Esophagus squamous epithelium (tissue), 5 donors: ENCODE results near the gene SENP7. TPM values are rescaled to one million over a fixed set of nuclear protein-coding genes. Genes with fewer than 3 reads are reported as not detected.
A peak's percentile ranks its signal among the peaks of the same experiment; 100 is the strongest.

Source experiments
- DNase-seq: peaks from one replicate; lab custom pipeline; 2025; lab: John Stamatoyannopoulos, UW
- H3K27ac ChIP-seq, 4 donors: fragments of 200-600 bp; sonication (generic); one replicate each; pipeline ENCODE4 v1.5.1; 2016 to 2019; ENCODE audit warnings: mild to moderate bottlenecking in 1 of 4
- H3K27me3 ChIP-seq, 4 donors: fragments of 200-600 bp; sonication (generic); 1 replicate in 3 of 4; 2 replicates in 1 of 4; pipeline versions ENCODE4 v1.5.1 to v1.6.0; 2017 to 2021; ENCODE audit warnings: antibody characterized with exemption in 1 of 4
- H3K36me3 ChIP-seq, 3 donors: fragments of 200-600 bp; sonication (generic); one replicate each; pipeline ENCODE4 v1.5.1; 2016 to 2019
- H3K4me1 ChIP-seq, 3 donors: fragments of 200-600 bp; sonication (generic); one replicate each; pipeline ENCODE4 v1.5.1; 2017 to 2019
- H3K4me3 ChIP-seq, 4 donors: fragments of 200-600 bp; sonication (generic); 1 replicate in 3 of 4; 2 replicates in 1 of 4; pipeline ENCODE4 v1.5.1; 2016 to 2019; ENCODE audit warnings: mild to moderate bottlenecking in 2 of 4, moderate library complexity in 1 of 4
- H3K9me3 ChIP-seq, 3 donors: fragments of 200-600 bp; sonication (generic); one replicate each; pipeline ENCODE4 v1.5.1; 2016 to 2019
- POLR2A ChIP-seq, 4 donors: fragments of 450-650 bp; IDR thresholded peaks; one replicate each; pipeline ENCODE4 v1.6.1; 2017; ENCODE audit warnings: antibody characterized with exemption in 4 of 4, mild to moderate bottlenecking in 4 of 4, moderate library complexity in 3 of 4
- WGBS, 2 donors: methylation state at CpG; one replicate each; pipeline ENCODE4 v1.1.5; 2018; 5-methylcytosine and 5-hydroxymethylcytosine counted together
- intact Hi-C: fragments of 100-400 bp; cut with DNase I; formaldehyde crosslinking; loops from one replicate; pipeline ENCODE4 v1.15.0; 2022
- total RNA-seq, 4 donors: library from RNA; depleted of rRNA; stranded (reverse); fragments of >200 nt; gene quantifications; one replicate each; pipeline ENCODE4 v1.1.0, GENCODE V29; 2016
- TF ChIP-seq, protein P1 (sequence below), 6 experiments: fragments of 450-650 bp in 4 of 6; fragments of 200-600 bp in 2 of 6; sonication (generic) in 2 of 6; IDR thresholded peaks; one replicate each; pipeline ENCODE4 v1.5.1; 2016 to 2019; ENCODE audit warnings: antibody characterized with exemption in 6 of 6, mild to moderate bottlenecking in 4 of 6, moderate library complexity in 4 of 6
- donor health status: DM: yes; HTN: yes; CAD: no.

Gene SENP7
- total RNA-seq, 4 donors from 2014 or later: 6.0 to 18.9 (median 9.5) TPM

DNA sequence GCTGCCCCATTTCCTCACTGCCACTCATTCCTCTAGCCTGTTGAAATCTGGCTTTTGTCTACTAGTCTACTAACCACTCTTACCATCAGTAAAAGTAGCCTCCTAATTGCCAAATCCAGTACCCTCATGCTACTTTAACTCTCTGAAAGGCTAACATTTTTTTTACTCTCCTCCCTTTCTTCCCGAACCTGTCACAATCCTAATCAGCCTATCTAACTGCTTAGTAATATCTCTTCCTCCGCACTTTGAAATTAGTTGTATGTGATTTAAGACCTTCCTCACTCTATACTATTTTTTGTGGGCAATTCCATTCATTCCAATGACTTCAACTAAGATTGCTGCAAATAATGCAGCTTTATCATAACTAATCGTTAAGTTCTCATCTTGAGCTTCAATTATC, 3.7 kb downstream of the SENP7 start:
- intact Hi-C loops: no loop called here
- no peak overlapping the region for H3K27ac ChIP-seq
- H3K27me3 ChIP-seq: no peaks in the 10 kb centered on the region
- WGBS, 2 donors: 82 to 84% methylated on average over 3 of the region's 3 CpGs
- H3K36me3 ChIP-seq: no peaks in the 10 kb centered on the region
- H3K9me3 ChIP-seq: no peaks in the 10 kb centered on the region
- TF ChIP-seq, protein P1, sequence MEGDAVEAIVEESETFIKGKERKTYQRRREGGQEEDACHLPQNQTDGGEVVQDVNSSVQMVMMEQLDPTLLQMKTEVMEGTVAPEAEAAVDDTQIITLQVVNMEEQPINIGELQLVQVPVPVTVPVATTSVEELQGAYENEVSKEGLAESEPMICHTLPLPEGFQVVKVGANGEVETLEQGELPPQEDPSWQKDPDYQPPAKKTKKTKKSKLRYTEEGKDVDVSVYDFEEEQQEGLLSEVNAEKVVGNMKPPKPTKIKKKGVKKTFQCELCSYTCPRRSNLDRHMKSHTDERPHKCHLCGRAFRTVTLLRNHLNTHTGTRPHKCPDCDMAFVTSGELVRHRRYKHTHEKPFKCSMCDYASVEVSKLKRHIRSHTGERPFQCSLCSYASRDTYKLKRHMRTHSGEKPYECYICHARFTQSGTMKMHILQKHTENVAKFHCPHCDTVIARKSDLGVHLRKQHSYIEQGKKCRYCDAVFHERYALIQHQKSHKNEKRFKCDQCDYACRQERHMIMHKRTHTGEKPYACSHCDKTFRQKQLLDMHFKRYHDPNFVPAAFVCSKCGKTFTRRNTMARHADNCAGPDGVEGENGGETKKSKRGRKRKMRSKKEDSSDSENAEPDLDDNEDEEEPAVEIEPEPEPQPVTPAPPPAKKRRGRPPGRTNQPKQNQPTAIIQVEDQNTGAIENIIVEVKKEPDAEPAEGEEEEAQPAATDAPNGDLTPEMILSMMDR (IDR thresholded peaks at IDR 0.05): no peak
- no peak for DNase-seq
- H3K4me3 ChIP-seq: no peak overlapping the region
- H3K4me1 ChIP-seq: peaks cover 0 to 37% (median 0%) of the 10 kb centered on the region in 3 donors

DNA sequence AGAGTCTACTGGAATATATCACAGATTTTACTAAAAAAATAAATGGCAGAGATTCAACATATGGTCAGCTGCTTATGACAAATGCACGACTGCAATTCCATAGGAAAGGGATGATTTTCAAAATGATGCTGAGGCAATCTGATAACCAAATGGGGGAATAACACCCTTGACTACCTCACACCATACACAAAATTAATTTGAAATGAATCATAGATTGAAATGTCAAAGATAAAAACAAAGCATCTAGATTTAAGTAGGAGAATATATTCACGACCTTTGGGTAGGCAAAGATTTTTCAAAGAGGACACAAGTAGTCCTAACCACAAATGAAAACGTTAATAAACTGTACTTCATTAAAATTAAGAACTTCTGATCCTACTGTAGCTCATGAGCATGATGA, 11.2 kb downstream of the SENP7 start:
- H3K27me3 ChIP-seq: no peaks in the 10 kb centered on the region
- WGBS, 2 donors: 71 to 86% methylated on average over 3 of the region's 3 CpGs
- no peak for DNase-seq
- no peaks in the 10 kb centered on the region for H3K4me1 ChIP-seq
- no peak overlapping the region for H3K27ac ChIP-seq
- no peaks in the 10 kb centered on the region for H3K9me3 ChIP-seq
- H3K4me3 ChIP-seq: no peak overlapping the region
- no peak for TF ChIP-seq POLR2A (IDR thresholded peaks at IDR 0.05)
- TF ChIP-seq, protein P1 (IDR thresholded peaks at IDR 0.05): no peak
- H3K36me3 ChIP-seq: peaks cover 0 to 21% (median 0%) of the 10 kb centered on the region in 3 donors
- intact Hi-C loops: no loop called here

DNA sequence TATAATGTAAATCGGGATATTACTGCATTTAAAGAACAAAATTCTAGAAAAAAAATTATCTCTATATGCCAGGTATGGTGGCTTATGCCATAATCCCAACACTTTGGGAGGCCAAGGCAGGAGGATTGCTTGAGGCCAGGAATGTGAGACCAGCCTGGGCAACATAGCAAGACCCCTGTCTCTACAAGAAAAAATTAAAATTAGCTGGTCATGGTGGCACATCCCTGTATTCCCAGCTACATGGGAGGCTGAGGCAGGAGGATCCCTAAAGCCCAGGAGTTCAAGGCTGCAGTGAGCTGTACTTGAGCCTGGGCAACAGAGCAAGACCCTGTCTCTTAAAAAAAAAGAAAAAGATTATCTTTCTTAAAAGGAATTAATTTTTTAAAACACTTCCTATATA, 12.8 kb downstream of the SENP7 start:
- WGBS, 2 donors: 79 to 100% methylated on average over 1 of the region's 1 CpG
- no peaks in the 10 kb centered on the region for H3K9me3 ChIP-seq

DNA sequence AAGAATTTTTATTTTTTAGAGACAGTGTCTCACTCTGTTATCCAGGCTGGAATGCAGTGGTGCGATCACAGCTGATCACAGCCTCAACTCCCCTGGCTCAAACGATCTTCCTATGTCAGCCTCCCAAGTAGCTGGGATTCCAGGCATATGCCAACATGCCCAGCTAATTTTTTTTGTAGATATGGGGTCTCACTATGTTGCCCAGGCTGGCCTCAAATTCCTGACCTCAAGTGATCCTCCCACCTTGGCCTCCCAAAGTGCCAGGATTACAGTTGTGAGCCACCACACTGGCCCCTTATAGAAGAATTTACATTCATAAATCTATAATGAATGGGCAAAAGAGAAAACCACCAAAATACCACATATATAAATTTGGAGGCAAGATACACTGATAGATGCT, 15.2 kb downstream of the SENP7 start:
- Histone ChIP-seq H3K36me3 (peaks cover 1 to 28% (median 3%) of the 10 kb centered on the region in 3 donors), H3K4me3 (no peak overlapping the region), H3K4me1 (no peaks in the 10 kb centered on the region), H3K9me3 (no peaks in the 10 kb centered on the region), H3K27ac (no peak overlapping the region), H3K27me3 (no peaks in the 10 kb centered on the region)
- 91 to 96% methylated on average over 2 of the region's 2 CpGs for WGBS, 2 donors
- intact Hi-C loops: no loop called here
- TF ChIP-seq POLR2A (IDR thresholded peaks at IDR 0.05): no peak
- TF ChIP-seq, protein P1 (IDR thresholded peaks at IDR 0.05): no peak
- DNase-seq: no peak

More for the DNA sequence above, 12.8 kb downstream of the SENP7 start:
- H3K4me1 ChIP-seq: no peaks in the 10 kb centered on the region
- no peak for DNase-seq
- H3K4me3 ChIP-seq: no peak overlapping the region
- H3K36me3 ChIP-seq: peaks cover 0 to 21% (median 0%) of the 10 kb centered on the region in 3 donors
- H3K27me3 ChIP-seq: no peaks in the 10 kb centered on the region
- H3K27ac ChIP-seq: no peak overlapping the region
- intact Hi-C loops: no loop called here
- no peak for TF ChIP-seq POLR2A (IDR thresholded peaks at IDR 0.05)
- TF ChIP-seq, protein P1 (IDR thresholded peaks at IDR 0.05): no peak

DNA sequence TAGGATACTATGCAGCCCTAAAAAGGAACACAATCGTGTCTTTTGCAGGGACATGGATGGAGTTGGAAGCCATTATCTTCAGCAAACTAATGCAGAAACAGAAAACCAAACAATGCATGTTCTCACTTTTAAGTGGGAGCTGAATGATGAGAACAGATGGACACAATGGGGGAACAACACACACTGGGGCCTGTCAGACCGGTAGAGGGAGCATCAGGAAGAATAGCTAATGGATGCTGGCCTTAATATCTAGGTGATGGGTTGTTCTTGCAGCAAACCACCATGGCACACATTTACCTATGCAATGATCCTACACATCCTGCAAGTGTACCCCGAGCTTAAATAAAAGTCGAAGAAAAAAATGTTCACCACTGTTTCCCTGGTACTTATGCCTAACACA, 17.5 kb downstream of the SENP7 start:
- intact Hi-C loops: no loop called here
- Histone ChIP-seq H3K4me3 (no peak overlapping the region), H3K9me3 (no peaks in the 10 kb centered on the region), H3K36me3 (peaks cover 4 to 43% (median 5%) of the 10 kb centered on the region in 3 donors), H3K27ac (no peak overlapping the region), H3K4me1 (no peaks in the 10 kb centered on the region), H3K27me3 (no peaks in the 10 kb centered on the region)
- 84 to 90% methylated on average over 4 of the region's 4 CpGs for WGBS, 2 donors
- DNase-seq: no peak
- TF ChIP-seq, protein P1 (IDR thresholded peaks at IDR 0.05): peak in 1 of 6 experiments; percentile 4
- TF ChIP-seq POLR2A (IDR thresholded peaks at IDR 0.05): no peak
